K562 (cell line): ENCODE results near the gene SLIT1. TPM values are rescaled to one million over a fixed set of nuclear protein-coding genes. Genes with fewer than 3 reads are reported as not detected.

Source experiments
- ATAC-seq: fragments of 200-7000 bp; cut with Tn5 transposase; 3 replicates; pipeline ENCODE4 v1.9.1; 2020; ENCODE audit warnings: moderate library complexity
- BruUV-seq: library from RNA; stranded (reverse); fragments of 400-500 nt; replicated peaks from 2 replicates; lab custom pipeline; 2021; lab: Mats Ljungman, UMichigan
- CTCF ChIA-PET: fragments of 300-600 bp; formaldehyde crosslinking; extraction: SDS; loops from one replicate; lab custom pipeline; 2021; ENCODE audit warnings: low intra/inter-chr PET ratio; lab: Yijun Ruan, JAX
- POLR2A ChIA-PET: fragments of 300-600, 350-650 bp; sonication (Branson Sonifier 250); formaldehyde crosslinking; extraction: SDS; loops from one replicate; lab custom pipeline; 2021; ENCODE audit warnings: antibody characterized with exemption, inconsistent platforms; lab: Yijun Ruan, JAX
- DNase-seq, 4 experiments: peaks; one replicate each; pipeline versions ENCODE4 v3.0.0 to v3.0.0-alpha.2; 2011 to 2018; ENCODE audit warnings: low spot score in 3 of 4, mixed read lengths in 3 of 4; ENCODE audit errors: extremely low read depth in 1 of 4
- FAIRE-seq: peaks from 2 replicates; lab custom pipeline; 2011; peaks lifted over from hg19 to GRCh38; lab: Jason Lieb, UNC
- H2AFZ ChIP-seq: 2 replicates; pipeline ENCODE4 v1.6.0; 2011; ENCODE audit warnings: low read depth, low read length, control low read depth, inconsistent platforms
- H3K27ac ChIP-seq: fragments of 200-600 bp; 3 replicates; pipeline ENCODE4 v1.8.0; 2011; ENCODE audit warnings: low read depth, mild to moderate bottlenecking, control low read depth, inconsistent platforms, low read length, moderate library complexity, mixed read lengths; ENCODE audit errors: extremely low read depth
- H3K27me3 ChIP-seq, 2 experiments: fragments of 300-600 bp in 1 of 2; 2 replicates in 1 of 2; 3 replicates in 1 of 2; pipeline versions ENCODE4 v1.6.0 to v1.8.0; 2011; ENCODE audit warnings: inconsistent platforms in 2 of 2, low read length in 2 of 2, mild to moderate bottlenecking in 1 of 2, mixed read lengths in 1 of 2, moderate library complexity in 1 of 2; ENCODE audit not compliant: control insufficient read depth in 2 of 2, insufficient read depth in 2 of 2
- H3K36me3 ChIP-seq: fragments of 300-600 bp; 3 replicates; pipeline ENCODE4 v1.8.0; 2011; ENCODE audit warnings: mild to moderate bottlenecking, low read length, inconsistent platforms; ENCODE audit not compliant: control insufficient read depth, insufficient read depth
- H3K4me1 ChIP-seq, 2 experiments: fragments of 200-600 bp in 1 of 2; replicated peaks in 1 of 2; 2 replicates in 1 of 2; 3 replicates in 1 of 2; pipeline versions ENCODE4 v1.5.1 to v1.8.0; 2011; ENCODE audit warnings: inconsistent platforms in 2 of 2, low read length in 2 of 2, mild to moderate bottlenecking in 1 of 2, mixed read lengths in 1 of 2, moderate library complexity in 1 of 2; ENCODE audit not compliant: control insufficient read depth in 2 of 2, insufficient read depth in 2 of 2
- H3K4me2 ChIP-seq: 2 replicates; pipeline ENCODE4 v1.6.1; 2011; ENCODE audit warnings: low read length, control low read depth, inconsistent platforms, mixed read lengths; ENCODE audit not compliant: insufficient read depth
- H3K4me3 ChIP-seq: fragments of 200-600 bp; sonication (generic), shearing (Covaris generic); 2 replicates; pipeline ENCODE4 v1.5.1; 2016; ENCODE audit warnings: control low read depth, inconsistent platforms
- H3K79me2 ChIP-seq: fragments of 200-600 bp; 3 replicates; pipeline ENCODE4 v1.8.0; 2011; ENCODE audit warnings: low read length, inconsistent platforms; ENCODE audit not compliant: control insufficient read depth, insufficient read depth
- H3K9ac ChIP-seq, 2 experiments: 2 replicates each; pipeline versions ENCODE4 v1.6.0 to v1.6.1; 2011; ENCODE audit warnings: low read depth in 2 of 2, low read length in 2 of 2, control low read depth in 1 of 2, inconsistent platforms in 1 of 2, mild to moderate bottlenecking in 1 of 2, mixed read lengths in 1 of 2; ENCODE audit not compliant: insufficient read depth in 1 of 2
- H3K9me1 ChIP-seq: one replicate; pipeline ENCODE4 v1.6.0; 2011; ENCODE audit warnings: inconsistent platforms, mild to moderate bottlenecking, low read length, moderate library complexity; ENCODE audit not compliant: control insufficient read depth, insufficient read depth
- H3K9me3 ChIP-seq: replicated peaks from 2 replicates; pipeline ENCODE4 v1.5.1; 2011; ENCODE audit warnings: low read depth, low read length, inconsistent platforms; ENCODE audit not compliant: control insufficient read depth, insufficient read depth
- H4K20me1 ChIP-seq: replicated peaks from 2 replicates; pipeline ENCODE4 v1.6.1; 2011; ENCODE audit warnings: low read length, inconsistent platforms, mixed read lengths; ENCODE audit not compliant: control insufficient read depth, insufficient read depth
- BRF1 ChIP-seq: IDR thresholded peaks from 3 replicates; pipeline ENCODE4 v1.6.1; 2011; ENCODE audit warnings: borderline replicate concordance, mild to moderate bottlenecking; ENCODE audit not compliant: insufficient read length; ENCODE audit errors: extremely low read depth
- CHD2 ChIP-seq: IDR thresholded peaks from 2 replicates; pipeline ENCODE4 v1.6.1; 2011; ENCODE audit warnings: low read depth, low read length
- CTBP1 ChIP-seq: fragments of 450-650 bp; IDR thresholded peaks from 2 replicates; pipeline ENCODE4 v1.6.1; 2016; ENCODE audit warnings: borderline replicate concordance
- DLX4 ChIP-seq: fragments of 250-450 bp; sonication (Bioruptor Pico); IDR thresholded peaks from 2 replicates; pipeline ENCODE4 v1.6.1; 2021; ENCODE audit warnings: mild to moderate bottlenecking
- HSF4 ChIP-seq: fragments of 250-450 bp; sonication (Bioruptor Pico); IDR thresholded peaks from 2 replicates; pipeline ENCODE4 v2.1.2; 2022; ENCODE audit warnings: mild to moderate bottlenecking, moderate library complexity, borderline replicate concordance
- MBD1 ChIP-seq: fragments of 250-450 bp; sonication (Bioruptor Pico); IDR thresholded peaks from 2 replicates; pipeline ENCODE4 v1.8.0; 2022; ENCODE audit warnings: inconsistent platforms
- SMAD4 ChIP-seq: fragments of 250-450 bp; sonication (Bioruptor Pico); conservative IDR thresholded peaks from 2 replicates; pipeline ENCODE4 v1.8.0; 2021; ENCODE audit warnings: inconsistent platforms, mild to moderate bottlenecking, moderate library complexity
- ZBTB43 ChIP-seq: sonication (generic); formaldehyde crosslinking; IDR thresholded peaks from 2 replicates; pipeline ENCODE4 v1.8.0; 2023; ENCODE audit warnings: mild to moderate bottlenecking, missing genetic modification reagents
- WGBS: fragments of 100-300 bp; shearing (Covaris generic); methylation state at CpG from one replicate; pipeline ENCODE4 v1.1.6; 2016; ENCODE audit warnings: low coverage, mixed read lengths; ENCODE audit not compliant: insufficient coverage; ENCODE audit errors: missing lambda C conversion rate; 5-methylcytosine and 5-hydroxymethylcytosine counted together
- in situ Hi-C: fragments of 300-500 bp; cut with MboI; formaldehyde crosslinking; loops from 4 replicates; pipeline ENCODE4 v1.15.0; 2018; ENCODE audit warnings: inconsistent platforms, mixed read lengths
- intact Hi-C: fragments of 100-400 bp; cut with micrococcal nuclease; formaldehyde crosslinking; loops from 2 replicates; pipeline ENCODE4 v1.14.2; 2022
- polyA plus RNA-seq, 8 experiments: library from polyadenylated mRNA; depleted of rRNA in 4 of 8; stranded (reverse) in 5 of 8; unstranded in 3 of 8; fragments of >200 nt; fragmentation: Nextera tagmentation in 2 of 8; fragmentation: Illumina TruSeq in 1 of 8; extraction: Ambion mirVana in 2 of 8; extraction: Trizol in 1 of 8; gene quantifications; 2 replicates each; pipeline versions ENCODE4 v1.2.1 to v1.2.3, GENCODE V29; 2011 to 2014; ENCODE audit warnings: inconsistent platforms in 1 of 8, missing spikeins in 1 of 8
- total RNA-seq, 7 experiments: library from RNA; depleted of rRNA in 6 of 7; stranded (reverse); fragments of >200 nt in 6 of 7; fragmentation: Illumina TruSeq in 2 of 7; extraction: Trizol in 2 of 7; gene quantifications; 2 replicates each; pipeline versions ENCODE4 v1.2.1 to v1.2.3, GENCODE V29; 2011 to 2021; ENCODE audit warnings: low replicate concordance in 1 of 7
- TF ChIP-seq, protein P1 (sequence below): fragments of 250-450 bp; sonication (Bioruptor Pico); IDR thresholded peaks from 2 replicates; pipeline ENCODE4 v1.5.1; 2021; ENCODE audit warnings: mild to moderate bottlenecking
- TF ChIP-seq, protein P2 (sequence below): sonication (generic); formaldehyde crosslinking; IDR thresholded peaks from 2 replicates; pipeline ENCODE4 v1.8.1; 2023; ENCODE audit warnings: mild to moderate bottlenecking, missing genetic modification reagents
- TF ChIP-seq, protein P3 (sequence below): IDR thresholded peaks from 2 replicates; pipeline ENCODE4 v1.6.1; 2011; ENCODE audit not compliant: insufficient read length; ENCODE audit errors: extremely low read depth

SLIT1 gene
- total and polyA plus RNA-seq, 9 of the 15 experiments (the other 6 are each of a cell fraction or from before 2014, with no cell fraction given) = 0.01 to 0.11 (median 0.04) TPM; not detected in 3

- TF ChIP-seq, protein P1, sequence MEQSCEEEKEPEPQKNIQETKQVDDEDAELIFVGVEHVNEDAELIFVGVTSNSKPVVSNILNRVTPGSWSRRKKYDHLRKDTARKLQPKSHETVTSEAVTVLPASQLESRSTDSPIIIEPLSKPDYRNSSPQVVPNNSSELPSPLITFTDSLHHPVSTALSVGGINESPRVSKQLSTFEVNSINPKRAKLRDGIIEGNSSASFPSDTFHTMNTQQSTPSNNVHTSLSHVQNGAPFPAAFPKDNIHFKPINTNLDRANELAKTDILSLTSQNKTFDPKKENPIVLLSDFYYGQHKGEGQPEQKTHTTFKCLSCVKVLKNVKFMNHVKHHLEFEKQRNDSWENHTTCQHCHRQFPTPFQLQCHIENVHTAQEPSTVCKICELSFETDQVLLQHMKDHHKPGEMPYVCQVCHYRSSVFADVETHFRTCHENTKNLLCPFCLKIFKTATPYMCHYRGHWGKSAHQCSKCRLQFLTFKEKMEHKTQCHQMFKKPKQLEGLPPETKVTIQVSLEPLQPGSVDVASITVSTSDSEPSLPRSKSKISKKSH (CRISPR knock-in tag) = no peak
- TF ChIP-seq BRF1 = no peak
Measured at GRCh38 chr10:97182288-97182990, 3.3 kb downstream of the SLIT1 start (continued).

DNA sequence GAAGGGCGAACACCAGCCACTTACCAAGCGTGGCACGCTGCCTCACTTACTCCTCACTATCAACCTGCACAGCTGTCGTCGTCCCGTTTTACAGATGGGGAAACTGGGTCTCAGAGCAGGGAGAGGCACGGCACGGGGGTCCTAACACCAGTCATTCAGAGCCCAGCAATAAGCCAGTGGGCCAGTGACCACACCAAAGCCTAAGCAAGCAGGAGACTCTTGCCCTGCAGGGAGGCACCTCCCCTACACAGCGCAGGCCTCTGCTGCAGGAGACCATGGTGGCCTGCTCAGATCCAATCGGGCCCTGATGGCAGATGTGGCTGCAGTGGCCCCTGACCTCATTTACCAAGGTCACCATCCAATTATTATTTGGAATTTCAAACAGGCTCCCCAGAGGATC lies 4.8 kb downstream of the SLIT1 start:
- Histone ChIP-seq H3K4me2 (no peak overlapping the region), H3K9ac (no peak overlapping the region), H3K4me1 (peaks cover 0 to 13% of the 10 kb centered on the region in 2 experiments; a peak in 2 of 5 replicates), H3K27ac (no peak overlapping the region), H4K20me1 (no peaks in the 10 kb centered on the region), H3K9me1 (no peaks in the 10 kb centered on the region), H3K36me3 (no peaks in the 10 kb centered on the region), H3K9me3 (no peaks in the 10 kb centered on the region), H2AFZ (no peak overlapping the region), H3K79me2 (no peaks in the 10 kb centered on the region), H3K27me3 (peaks cover 16 to 81% of the 10 kb centered on the region in 2 experiments), H3K4me3 (no peak overlapping the region)
- intact Hi-C loops = no loop called here
- ATAC-seq = no peak
- ChIA-PET POLR2A (interaction anchor here (1.0 kb wide), 1 partner anchor 122 kb away, joined by 5 read pairs; no protein-coding TSS in a partner anchor), CTCF (no interaction called here)
- in situ Hi-C loops = no loop called here
- no peak for DNase-seq
- WGBS = 1% methylated on average over 10 of the region's 10 CpGs
- FAIRE-seq = no peak
- BruUV-seq = no TSS peak
- no peak for TF ChIP-seq SMAD4
- TF ChIP-seq CHD2 = no peak
- TF ChIP-seq, protein P2, sequence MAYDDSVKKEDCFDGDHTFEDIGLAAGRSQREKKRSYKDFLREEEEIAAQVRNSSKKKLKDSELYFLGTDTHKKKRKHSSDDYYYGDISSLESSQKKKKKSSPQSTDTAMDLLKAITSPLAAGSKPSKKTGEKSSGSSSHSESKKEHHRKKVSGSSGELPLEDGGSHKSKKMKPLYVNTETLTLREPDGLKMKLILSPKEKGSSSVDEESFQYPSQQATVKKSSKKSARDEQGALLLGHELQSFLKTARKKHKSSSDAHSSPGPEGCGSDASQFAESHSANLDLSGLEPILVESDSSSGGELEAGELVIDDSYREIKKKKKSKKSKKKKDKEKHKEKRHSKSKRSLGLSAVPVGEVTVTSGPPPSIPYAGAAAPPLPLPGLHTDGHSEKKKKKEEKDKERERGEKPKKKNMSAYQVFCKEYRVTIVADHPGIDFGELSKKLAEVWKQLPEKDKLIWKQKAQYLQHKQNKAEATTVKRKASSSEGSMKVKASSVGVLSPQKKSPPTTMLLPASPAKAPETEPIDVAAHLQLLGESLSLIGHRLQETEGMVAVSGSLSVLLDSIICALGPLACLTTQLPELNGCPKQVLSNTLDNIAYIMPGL (CRISPR knock-in tag) = no peak
- TF ChIP-seq ZBTB43 (CRISPR knock-in tag) = no peak
- TF ChIP-seq MBD1 (CRISPR knock-in tag) = no peak
- TF ChIP-seq, protein P3, sequence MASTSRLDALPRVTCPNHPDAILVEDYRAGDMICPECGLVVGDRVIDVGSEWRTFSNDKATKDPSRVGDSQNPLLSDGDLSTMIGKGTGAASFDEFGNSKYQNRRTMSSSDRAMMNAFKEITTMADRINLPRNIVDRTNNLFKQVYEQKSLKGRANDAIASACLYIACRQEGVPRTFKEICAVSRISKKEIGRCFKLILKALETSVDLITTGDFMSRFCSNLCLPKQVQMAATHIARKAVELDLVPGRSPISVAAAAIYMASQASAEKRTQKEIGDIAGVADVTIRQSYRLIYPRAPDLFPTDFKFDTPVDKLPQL = no peak
- no peak for TF ChIP-seq HSF4
- TF ChIP-seq DLX4 (CRISPR knock-in tag) = no peak
- no peak for TF ChIP-seq CTBP1
